GM13977 (cell line): ENCODE measurements around the gene ME2.

Source experiments
- DNase-seq: peaks from one replicate; pipeline ENCODE4 v3.0.0; 2012; ENCODE audit warnings: low spot score
- CTCF ChIP-seq: IDR thresholded peaks from 2 replicates; pipeline ENCODE4 v1.5.1; 2012; ENCODE audit warnings: mild to moderate bottlenecking, control low read depth; ENCODE audit not compliant: insufficient read depth; ENCODE audit errors: extremely low read depth, missing control alignments
- in situ Hi-C: fragments of 300-500 bp; cut with MboI; formaldehyde crosslinking; loops from one replicate; pipeline ENCODE4 v1.12.0; 2022; ENCODE audit warnings: low sequenced_read_pairs, low pct_unique_long_range_greater_than_20kb, mixed read lengths, inconsistent platforms; ENCODE audit not compliant: unreplicated experiment

The ME2 gene

GRCh38 chr18:50909261-50909660 lies 30.3 kb downstream of the ME2 start:
- DNase-seq = no peak
- in situ Hi-C loops = no loop called here
- no peak for TF ChIP-seq CTCF

GRCh38 chr18:50911006-50911405 lies 32.1 kb downstream of the ME2 start:
- in situ Hi-C loops = no loop called here
- TF ChIP-seq CTCF = no peak
- no peak for DNase-seq

- TF ChIP-seq CTCF = no peak
- in situ Hi-C loops = no loop called here
- no peak for DNase-seq
Observed at GRCh38 chr18:50917021-50917420, 38.1 kb downstream of the ME2 start.

GRCh38 chr18:50918153-50918552 lies 39.2 kb downstream of the ME2 start:
- in situ Hi-C loops = no loop called here
- no peak for DNase-seq
- TF ChIP-seq CTCF = no peak

GRCh38 chr18:50924372-50924771 lies 45.5 kb downstream of the ME2 start:
- no peak for TF ChIP-seq CTCF
- no peak for DNase-seq
- in situ Hi-C loops = no loop called here

- TF ChIP-seq CTCF = no peak
Observed at GRCh38 chr18:50926521-50926920, 47.6 kb downstream of the ME2 start.

GRCh38 chr18:50928551-50928950 lies 49.6 kb downstream of the ME2 start:
- in situ Hi-C loops = no loop called here
- TF ChIP-seq CTCF = no peak
- no peak for DNase-seq

More at GRCh38 chr18:50926521-50926920, 47.6 kb downstream of the ME2 start:
- in situ Hi-C loops = no loop called here
- DNase-seq = no peak
